ENCODE measurements around the gene OR2C1. TPM values are rescaled to one million over a fixed set of nuclear protein-coding genes. Genes with fewer than 3 reads are reported as not detected.

The OR2C1 gene
- total RNA-seq, 1 donor from 2014 or later, result not detected

GRCh38 chr16:3328643-3329042 is 27.0 kb upstream of the OR2C1 start:
- no peak for TF ChIP-seq CTCF (conservative IDR thresholded peaks at IDR 0.05; ENCODE audit: low read depth, low read length)
- no peak overlapping the region for H3K4me3 ChIP-seq (ENCODE audit: low read depth, low read length)
- no peak for DNase-seq (ENCODE audit: low read depth)

- no peak overlapping the region for H3K4me3 ChIP-seq (ENCODE audit: low read depth, low read length)
- TF ChIP-seq CTCF (conservative IDR thresholded peaks at IDR 0.05; ENCODE audit: low read depth, low read length), result no peak
- no peak for DNase-seq (ENCODE audit: low read depth)
Measured at GRCh38 chr16:3346041-3346440, 9.6 kb upstream of the OR2C1 start.

GRCh38 chr16:3347586-3347985 is 8.1 kb upstream of the OR2C1 start:
- no peak for TF ChIP-seq CTCF (conservative IDR thresholded peaks at IDR 0.05; ENCODE audit: low read depth, low read length)
- no peak for DNase-seq (ENCODE audit: low read depth)
- H3K4me3 ChIP-seq (ENCODE audit: low read depth, low read length), result no peak overlapping the region

GRCh38 chr16:3348547-3349167 is 7.0 kb upstream of the OR2C1 start:
- TF ChIP-seq CTCF (conservative IDR thresholded peaks at IDR 0.05; ENCODE audit: low read depth, low read length), result no peak
- no peak overlapping the region for H3K4me3 ChIP-seq (ENCODE audit: low read depth, low read length)
- DNase-seq (ENCODE audit: low read depth), result no peak

GRCh38 chr16:3349175-3349574 is 6.5 kb upstream of the OR2C1 start:
- no peak for TF ChIP-seq CTCF (conservative IDR thresholded peaks at IDR 0.05; ENCODE audit: low read depth, low read length)
- H3K4me3 ChIP-seq (ENCODE audit: low read depth, low read length), result no peak overlapping the region
- no peak for DNase-seq (ENCODE audit: low read depth)

GRCh38 chr16:3356118-3356517 is 429 bp downstream of the OR2C1 start:
- no peak for TF ChIP-seq CTCF (conservative IDR thresholded peaks at IDR 0.05; ENCODE audit: low read depth, low read length)
- H3K4me3 ChIP-seq (ENCODE audit: low read depth, low read length), result no peak overlapping the region
- DNase-seq (ENCODE audit: low read depth), result no peak

GRCh38 chr16:3358871-3359270 is 3.2 kb downstream of the OR2C1 start:
- DNase-seq (ENCODE audit: low read depth), result no peak

More at GRCh38 chr16:3358871-3359270, 3.2 kb downstream of the OR2C1 start:
- TF ChIP-seq CTCF (conservative IDR thresholded peaks at IDR 0.05; ENCODE audit: low read depth, low read length), result no peak
- no peak overlapping the region for H3K4me3 ChIP-seq (ENCODE audit: low read depth, low read length)

Data from epithelial cell of proximal tubule (primary cell).